HepG2 (cell line): ENCODE measurements around the gene BTBD7. TPM values are rescaled to one million over a fixed set of nuclear protein-coding genes. Genes with fewer than 3 reads are reported as not detected.

Source experiments
- ATF7-NPFF ChIP-seq: sonication (generic); formaldehyde crosslinking; IDR thresholded peaks from 2 replicates; pipeline ENCODE4 v1.8.1; 2023; ENCODE audit warnings: mild to moderate bottlenecking, low read depth, missing genetic modification reagents, moderate library complexity
- CCDC6 ChIP-seq: sonication (generic); formaldehyde crosslinking; IDR thresholded peaks from 2 replicates; pipeline ENCODE4 v1.8.1; 2022; ENCODE audit warnings: mild to moderate bottlenecking, missing genetic modification reagents, moderate library complexity
- NFAT5 ChIP-seq: sonication (generic); formaldehyde crosslinking; IDR thresholded peaks from 2 replicates; pipeline ENCODE4 v1.4.0; 2020; ENCODE audit warnings: missing genetic modification reagents
- PRDM15 ChIP-seq: sonication (generic); formaldehyde crosslinking; IDR thresholded peaks from 2 replicates; pipeline ENCODE4 v1.4.0; 2020; ENCODE audit warnings: missing genetic modification reagents
- RARA ChIP-seq: IDR thresholded peaks from 2 replicates; pipeline ENCODE4 v1.6.1; 2016; ENCODE audit warnings: missing genetic modification reagents, missing compliant biosample characterization
- THAP11 ChIP-seq: IDR thresholded peaks from 2 replicates; pipeline ENCODE4 v1.6.1; 2016; ENCODE audit warnings: missing biosample characterization, missing genetic modification reagents
- ZNF563 ChIP-seq: sonication (generic); formaldehyde crosslinking; IDR thresholded peaks from 2 replicates; pipeline ENCODE4 v1.8.0; 2022; ENCODE audit warnings: mild to moderate bottlenecking, moderate library complexity, missing genetic modification reagents
- polyA plus RNA-seq, 8 experiments: library from polyadenylated mRNA; depleted of rRNA in 3 of 8; stranded (reverse) in 7 of 8; unstranded in 1 of 8; fragments of >200 nt; fragmentation: Illumina TruSeq in 4 of 8; extraction: Trizol in 4 of 8; gene quantifications; 2 replicates each; pipeline versions ENCODE4 v1.2.1 to v1.2.3, GENCODE V29; 2011 to 2016; ENCODE audit warnings: low read depth in 4 of 8, missing spikeins in 1 of 8, mixed read lengths in 1 of 8; ENCODE audit not compliant: insufficient read depth in 1 of 8
- total RNA-seq, 5 experiments: library from RNA; depleted of rRNA; stranded (reverse); fragments of >200 nt; fragmentation: Illumina TruSeq; extraction: Trizol; gene quantifications; 2 replicates each; pipeline ENCODE4 v1.2.3, GENCODE V29; 2016; ENCODE audit warnings: low read depth in 1 of 5
- TF ChIP-seq, protein P1 (sequence below): sonication (generic); formaldehyde crosslinking; IDR thresholded peaks from 2 replicates; pipeline ENCODE4 v1.4.0; 2020; ENCODE audit warnings: mild to moderate bottlenecking, missing genetic modification reagents

BTBD7 gene
- total and polyA plus RNA-seq, 2 of the 13 experiments (the other 11 are each of a cell fraction or from before 2014, with no cell fraction given): 11.6 to 15.2 TPM

DNA sequence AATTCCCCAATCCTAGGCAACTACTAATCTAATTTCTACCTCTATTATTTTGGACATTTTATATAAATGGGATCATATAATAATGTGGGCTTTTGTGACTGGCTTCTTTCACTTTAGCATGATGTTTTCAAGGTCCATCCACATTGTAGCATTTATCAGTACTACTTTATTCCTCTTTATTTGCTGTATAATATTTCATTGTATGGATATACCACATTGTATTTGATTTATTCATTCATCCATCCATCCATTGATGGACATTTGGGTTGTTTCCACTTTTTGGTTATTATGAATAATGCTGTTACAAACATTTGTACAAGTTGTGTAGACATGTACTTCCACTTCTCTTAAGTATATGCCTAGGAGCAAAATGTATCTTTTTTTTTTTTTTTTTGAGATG is 17.3 kb downstream of the BTBD7 start (continued):
- TF ChIP-seq, protein P1, sequence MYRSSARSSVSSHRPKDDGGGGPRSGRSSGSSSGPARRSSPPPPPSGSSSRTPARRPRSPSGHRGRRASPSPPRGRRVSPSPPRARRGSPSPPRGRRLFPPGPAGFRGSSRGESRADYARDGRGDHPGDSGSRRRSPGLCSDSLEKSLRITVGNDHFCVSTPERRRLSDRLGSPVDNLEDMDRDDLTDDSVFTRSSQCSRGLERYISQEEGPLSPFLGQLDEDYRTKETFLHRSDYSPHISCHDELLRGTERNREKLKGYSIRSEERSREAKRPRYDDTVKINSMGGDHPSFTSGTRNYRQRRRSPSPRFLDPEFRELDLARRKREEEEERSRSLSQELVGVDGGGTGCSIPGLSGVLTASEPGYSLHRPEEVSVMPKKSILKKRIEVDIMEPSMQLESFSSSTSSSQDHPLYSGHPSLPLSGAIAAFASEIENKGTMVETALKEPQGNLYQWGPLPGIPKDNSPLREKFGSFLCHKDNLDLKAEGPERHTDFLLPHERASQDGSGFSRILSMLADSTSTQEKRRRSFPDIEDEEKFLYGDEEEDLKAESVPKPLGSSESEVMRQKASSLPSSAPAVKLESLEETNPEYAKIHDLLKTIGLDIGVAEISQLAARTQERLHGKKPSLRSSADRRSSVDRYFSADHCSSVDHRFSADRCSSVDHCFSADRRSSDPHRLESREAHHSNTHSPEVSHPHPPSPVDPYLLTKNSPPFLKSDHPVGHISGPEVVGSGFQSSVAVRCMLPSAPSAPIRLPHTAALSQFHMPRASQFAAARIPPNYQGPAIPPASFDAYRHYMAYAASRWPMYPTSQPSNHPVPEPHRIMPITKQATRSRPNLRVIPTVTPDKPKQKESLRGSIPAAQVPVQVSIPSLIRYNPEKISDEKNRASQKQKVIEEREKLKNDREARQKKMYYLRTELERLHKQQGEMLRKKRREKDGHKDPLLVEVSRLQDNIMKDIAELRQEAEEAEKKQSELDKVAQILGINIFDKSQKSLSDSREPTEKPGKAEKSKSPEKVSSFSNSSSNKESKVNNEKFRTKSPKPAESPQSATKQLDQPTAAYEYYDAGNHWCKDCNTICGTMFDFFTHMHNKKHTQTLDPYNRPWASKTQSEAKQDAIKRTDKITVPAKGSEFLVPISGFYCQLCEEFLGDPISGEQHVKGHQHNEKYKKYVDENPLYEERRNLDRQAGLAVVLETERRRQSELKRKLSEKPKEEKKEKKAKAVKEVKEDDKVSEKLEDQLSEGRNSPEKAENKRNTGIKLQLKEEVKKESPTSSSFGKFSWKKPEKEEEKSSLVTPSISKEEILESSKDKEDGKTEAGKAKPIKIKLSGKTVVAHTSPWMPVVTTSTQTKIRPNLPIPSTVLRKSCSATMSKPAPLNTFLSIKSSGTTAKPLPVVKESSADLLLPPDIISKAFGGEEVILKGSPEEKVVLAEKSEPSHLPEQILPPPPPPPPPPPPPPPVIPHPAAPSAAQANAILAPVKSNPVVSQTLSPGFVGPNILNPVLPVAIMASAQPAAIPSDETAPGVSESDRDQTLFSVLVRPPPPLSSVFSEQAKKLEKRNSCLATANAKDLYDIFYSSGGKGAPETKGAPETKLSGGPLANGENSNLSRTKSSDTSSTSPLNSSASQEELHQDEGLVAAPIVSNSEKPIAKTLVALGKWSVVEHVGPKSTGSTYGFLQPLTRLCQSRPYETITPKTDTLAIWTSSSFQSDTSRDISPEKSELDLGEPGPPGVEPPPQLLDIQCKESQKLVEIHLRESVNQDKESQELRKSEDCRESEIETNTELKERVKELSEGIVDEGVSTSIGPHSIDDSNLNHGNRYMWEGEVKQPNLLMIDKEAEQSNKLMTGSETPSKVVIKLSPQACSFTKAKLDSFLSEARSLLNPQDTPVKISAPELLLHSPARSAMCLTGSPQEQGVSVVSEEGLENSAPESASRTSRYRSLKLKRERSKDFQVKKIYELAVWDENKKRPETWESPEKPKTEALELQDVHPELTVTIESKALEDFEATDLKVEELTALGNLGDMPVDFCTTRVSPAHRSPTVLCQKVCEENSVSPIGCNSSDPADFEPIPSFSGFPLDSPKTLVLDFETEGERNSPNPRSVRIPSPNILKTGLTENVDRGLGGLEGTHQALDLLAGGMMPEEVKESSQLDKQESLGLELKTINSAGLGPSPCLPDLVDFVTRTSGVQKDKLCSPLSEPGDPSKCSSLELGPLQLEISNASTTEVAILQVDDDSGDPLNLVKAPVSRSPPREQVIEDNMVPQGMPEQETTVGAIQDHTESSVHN (CRISPR knock-in tag): no peak
- TF ChIP-seq PRDM15 (CRISPR knock-in tag): no peak
- TF ChIP-seq RARA (CRISPR knock-in tag): no peak
- no peak for TF ChIP-seq THAP11 (CRISPR knock-in tag)
- no peak for TF ChIP-seq CCDC6 (CRISPR knock-in tag)
- TF ChIP-seq ATF7-NPFF (CRISPR knock-in tag): no peak
- TF ChIP-seq ZNF563 (CRISPR knock-in tag): no peak
- TF ChIP-seq NFAT5 (CRISPR knock-in tag): no peak
